NT2/D1 (cell line): ENCODE measurements around the gene FNDC1.

Experiments used
- SUZ12 ChIP-seq: IDR thresholded peaks from 2 replicates; pipeline ENCODE4 v1.6.1; 2011; ENCODE audit not compliant: insufficient read length, insufficient read depth; ENCODE audit errors: extremely low read depth
- YY1 ChIP-seq: IDR thresholded peaks from 2 replicates; pipeline ENCODE4 v1.6.1; 2011; ENCODE audit not compliant: insufficient read length, insufficient read depth
- ZNF274 ChIP-seq: IDR thresholded peaks from 2 replicates; pipeline ENCODE4 v1.6.1; 2011; ENCODE audit warnings: mild to moderate bottlenecking, low read depth, low read length

DNA sequence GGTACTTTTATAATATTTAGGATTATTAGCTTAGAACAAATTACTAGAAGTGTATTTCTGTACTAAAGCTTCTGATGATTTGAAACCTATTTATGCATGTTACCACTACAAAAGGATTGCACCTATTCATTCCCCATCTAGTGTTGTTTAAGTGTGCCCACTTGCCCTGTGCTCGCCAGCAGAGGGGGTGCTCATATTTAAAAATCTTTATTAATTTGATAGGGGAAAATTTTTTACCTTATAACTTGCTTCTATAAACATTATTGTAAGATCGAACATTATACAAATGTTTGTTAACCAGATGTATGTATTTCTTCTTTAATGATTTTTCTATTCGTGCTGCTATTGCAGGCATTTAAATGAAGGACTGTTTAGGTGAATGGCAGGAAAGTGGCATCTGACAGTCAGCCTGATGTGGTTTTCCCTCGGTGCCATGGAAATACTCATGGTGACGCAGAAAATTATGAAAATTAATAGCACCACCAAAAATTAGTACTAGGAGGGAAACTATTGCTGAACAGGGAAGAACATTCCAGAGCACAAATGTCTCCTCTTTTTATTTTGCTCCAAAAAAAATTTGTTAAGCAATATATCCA is 44.1 kb upstream of the FNDC1 start:
- TF ChIP-seq YY1 (no peak), ZNF274 (no peak), SUZ12 (no peak)
